GM18520 (cell line): Measurements from ENCODE around the gene TTC22.

Experiments used
- ATAC-seq: cut with Tn5 transposase; IDR thresholded peaks from one replicate; pipeline ENCODE4 v1.9.1; 2021; ENCODE audit not compliant: unreplicated experiment

The TTC22 gene

DNA sequence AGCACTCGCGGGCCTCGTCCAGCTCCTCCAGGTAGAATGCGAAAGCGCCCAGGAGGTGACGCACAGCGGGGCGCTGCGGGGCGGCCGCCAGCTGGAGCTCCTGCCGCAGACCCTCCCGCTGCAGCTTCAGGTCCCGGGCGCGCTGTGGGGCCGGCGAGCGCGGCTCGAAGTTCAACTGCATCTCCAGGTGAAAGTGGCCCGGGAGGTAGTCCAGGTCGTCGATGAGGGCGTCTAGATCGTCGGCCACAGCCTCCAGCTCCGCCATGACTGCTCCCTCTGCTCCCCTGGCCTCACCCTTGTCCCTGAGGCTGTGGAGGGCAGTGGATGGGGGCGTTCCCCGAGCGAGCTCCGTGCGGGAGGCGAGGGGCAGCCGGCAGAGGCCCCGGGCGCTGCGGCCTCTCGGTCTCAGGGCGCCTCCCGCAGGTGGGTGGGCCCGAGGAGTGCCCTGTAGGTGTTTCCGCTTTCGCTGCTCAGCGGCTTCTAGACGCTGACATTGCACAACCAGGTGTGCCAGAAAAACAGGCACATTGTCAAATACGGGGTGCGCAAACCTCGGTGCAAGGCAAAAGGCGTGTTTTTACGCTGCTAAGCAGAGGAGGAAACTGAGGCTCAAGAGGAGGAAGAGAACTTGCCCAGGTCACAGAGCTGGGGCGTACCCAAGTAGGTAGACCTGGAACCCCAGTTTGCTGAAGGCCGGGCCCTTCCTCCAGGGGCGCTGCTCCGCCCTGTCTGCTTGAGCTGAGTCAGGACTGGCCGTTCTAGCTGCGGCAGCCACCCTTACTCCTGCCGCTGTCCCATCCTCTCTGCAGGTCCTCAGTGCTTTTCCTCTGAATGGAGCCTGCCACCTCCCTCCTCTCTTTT is at the start of gene TTC22:
Gene TTC22, minus strand, starts transcription at position 425 of the 861 bp plus-strand sequence. Its CDS starts 160 bp downstream, at position 265.
- peak; percentile 53 for ATAC-seq

DNA sequence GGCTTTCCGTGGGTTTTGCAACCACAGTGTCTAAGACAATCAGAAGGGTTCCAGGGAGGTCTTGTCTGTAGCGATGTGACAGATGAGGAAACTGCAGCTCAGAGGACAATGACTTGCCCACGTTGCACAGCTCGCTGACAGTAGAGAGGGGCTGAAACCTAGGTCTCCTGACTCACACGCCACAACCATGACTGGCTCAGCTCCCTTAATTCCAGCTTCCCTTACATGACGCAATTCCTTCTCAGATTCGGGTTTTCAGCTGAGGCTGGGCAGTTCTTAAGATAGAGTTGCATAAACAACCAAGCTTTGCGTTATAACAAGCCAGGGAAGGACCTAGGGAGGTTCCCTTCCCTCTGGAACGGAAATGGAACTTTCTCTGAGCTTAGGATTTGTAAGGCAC is 49.6 kb upstream of the TTC22 start:
- no peak for ATAC-seq

DNA sequence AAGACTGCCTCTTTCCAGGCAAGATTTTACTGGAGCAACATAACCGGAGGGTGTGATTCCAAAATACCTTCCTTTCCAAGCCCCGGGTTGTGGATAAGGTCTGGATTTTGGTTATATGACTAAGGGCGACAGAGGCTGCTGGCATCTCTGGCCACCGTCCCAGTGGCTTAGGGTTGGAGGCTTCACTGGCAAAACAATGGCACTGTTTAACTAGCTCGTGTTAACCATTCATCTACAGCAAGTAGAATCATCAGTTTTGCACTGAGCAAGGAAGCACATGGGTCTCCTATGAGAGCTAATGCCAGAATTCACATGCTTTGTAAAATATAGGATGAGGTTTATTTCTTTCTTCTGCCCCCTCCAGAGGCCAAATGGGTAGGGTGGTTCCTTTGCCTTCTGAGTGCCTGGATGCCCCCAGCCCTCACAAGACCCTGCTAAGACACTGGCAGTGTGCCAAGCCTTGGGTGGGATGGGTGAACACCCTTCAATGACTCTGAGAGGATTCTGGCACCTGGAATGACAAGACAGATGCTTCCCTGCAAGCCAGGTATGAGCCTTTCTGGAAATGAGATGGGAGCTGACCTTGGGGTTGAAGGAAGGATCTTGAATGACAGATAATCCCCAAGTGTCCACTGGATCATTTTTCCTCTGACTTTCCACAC is 49.1 kb upstream of the TTC22 start:
- no peak for ATAC-seq

DNA sequence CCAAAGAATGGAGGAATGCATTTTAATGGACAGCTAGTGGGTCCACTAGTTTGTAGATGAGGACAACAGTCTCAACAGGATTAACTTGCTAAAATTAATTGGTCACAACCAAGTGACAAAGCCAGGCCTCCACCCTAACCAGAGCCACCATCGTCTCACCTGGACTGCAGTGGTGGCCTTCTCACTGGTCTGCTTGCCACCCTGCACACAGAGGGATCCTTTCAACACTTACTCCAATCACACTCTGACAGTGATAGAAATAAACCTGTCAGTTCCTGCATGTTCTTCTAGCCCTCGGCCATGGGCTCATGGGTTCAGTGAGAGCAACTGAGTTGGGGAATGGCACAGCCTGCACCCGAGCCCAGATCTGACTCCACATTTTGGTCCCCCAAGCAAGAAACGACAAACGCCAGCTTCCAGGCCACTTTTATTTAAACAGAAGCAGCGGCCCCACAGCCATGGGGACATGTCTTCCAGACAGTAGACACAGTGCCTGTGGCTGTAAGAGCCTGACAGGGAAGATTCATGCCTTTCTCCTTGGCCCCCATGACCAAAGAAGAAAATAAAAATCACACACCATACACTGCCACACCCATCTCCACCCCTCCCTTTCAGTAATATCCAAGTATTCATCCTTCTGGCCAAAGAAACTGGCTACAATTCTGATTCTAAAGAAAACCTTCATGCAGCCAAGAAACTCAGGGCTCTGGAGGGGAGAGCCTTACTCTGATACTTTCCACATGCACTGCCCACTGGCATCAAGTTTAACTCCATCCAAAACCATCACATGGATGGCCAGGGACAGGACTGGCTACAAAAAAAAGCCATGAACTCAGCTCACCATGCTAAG is 48.3 kb upstream of the TTC22 start:
- ATAC-seq, result no peak

DNA sequence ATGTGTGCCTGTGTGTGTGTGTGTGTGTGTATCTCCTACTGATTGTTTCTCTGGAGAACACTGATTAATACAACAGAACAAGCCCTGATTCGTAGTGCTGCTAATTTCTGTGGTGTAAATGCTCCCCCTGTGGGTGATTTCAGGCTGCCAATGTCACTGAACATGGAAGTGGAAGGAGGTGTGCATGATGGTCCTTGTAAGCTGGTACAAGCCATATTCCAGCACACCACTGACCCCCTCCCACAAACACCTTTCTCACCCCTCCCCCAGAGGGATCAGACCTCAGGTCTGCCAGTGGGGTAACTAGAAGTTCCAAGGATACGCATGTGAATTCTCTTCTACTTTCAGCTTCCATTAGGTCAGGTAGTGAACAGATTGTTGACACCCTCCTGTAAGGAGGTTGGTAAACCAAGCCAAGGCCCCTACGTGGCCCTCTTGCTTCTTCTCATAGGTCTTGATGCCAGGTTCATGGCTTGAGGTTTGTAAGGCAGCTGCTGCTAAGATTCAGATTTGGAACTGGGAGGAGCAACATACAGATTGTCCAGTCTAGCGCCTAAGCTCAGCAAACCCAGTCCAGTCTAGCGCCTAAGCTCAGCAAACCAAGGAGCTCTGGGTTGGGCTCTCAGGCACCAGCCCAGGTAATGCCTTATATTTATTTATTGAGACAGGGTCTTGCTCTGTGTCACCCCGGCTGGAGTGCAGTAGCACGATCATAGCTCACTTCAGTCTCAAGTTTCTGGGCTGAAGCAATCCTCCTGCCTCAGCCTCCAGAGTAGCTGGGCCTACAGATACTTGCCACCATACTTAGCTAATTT is 47.2 kb upstream of the TTC22 start:
- ATAC-seq, result no peak

DNA sequence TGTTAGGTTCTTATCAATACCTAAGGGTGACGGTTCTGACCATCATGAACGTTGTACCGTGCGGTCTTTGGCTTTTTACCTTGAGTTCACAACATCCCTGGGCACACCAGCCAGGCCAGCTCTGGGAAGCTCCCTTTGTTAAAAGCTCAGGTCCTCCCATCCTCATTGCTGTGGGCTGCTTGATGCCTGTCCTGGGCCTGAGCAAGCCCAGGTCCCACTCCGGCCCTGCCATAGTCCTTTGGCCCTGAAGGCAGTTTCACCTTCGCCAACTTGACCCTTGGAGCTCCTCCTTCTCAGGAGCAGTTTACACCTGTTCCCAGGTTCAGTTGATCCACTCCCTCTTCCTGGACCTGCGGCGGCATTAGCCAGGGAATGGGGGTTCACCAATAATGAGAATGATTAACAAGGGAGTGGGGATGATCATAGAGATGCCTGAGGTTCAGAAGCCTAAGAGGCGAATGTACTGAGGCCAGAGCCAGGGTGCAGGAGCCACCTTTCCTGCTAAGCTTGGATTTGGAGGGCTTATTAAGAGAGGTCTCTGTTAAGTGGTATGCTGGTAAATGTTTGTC is 45.7 kb upstream of the TTC22 start:
- no peak for ATAC-seq

DNA sequence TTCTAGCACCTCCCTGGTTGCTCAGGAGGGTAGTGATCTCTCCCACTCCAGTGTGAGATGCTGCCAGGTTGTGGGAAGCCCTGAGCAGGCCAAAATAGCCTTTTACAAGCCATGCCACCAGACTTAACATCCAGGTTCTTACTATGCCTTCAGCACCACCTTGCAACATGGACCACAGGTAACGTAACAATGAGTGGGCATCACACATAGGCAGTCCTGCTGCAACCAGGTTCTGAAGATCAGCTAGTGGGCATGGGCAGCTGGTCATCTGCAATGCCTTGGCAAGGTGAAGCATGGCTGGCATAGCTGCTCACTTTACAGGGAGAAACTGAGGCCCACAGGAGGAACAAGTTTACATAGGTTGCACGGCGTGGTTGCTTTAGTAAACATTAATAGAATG is 45.2 kb upstream of the TTC22 start:
- no peak for ATAC-seq

DNA sequence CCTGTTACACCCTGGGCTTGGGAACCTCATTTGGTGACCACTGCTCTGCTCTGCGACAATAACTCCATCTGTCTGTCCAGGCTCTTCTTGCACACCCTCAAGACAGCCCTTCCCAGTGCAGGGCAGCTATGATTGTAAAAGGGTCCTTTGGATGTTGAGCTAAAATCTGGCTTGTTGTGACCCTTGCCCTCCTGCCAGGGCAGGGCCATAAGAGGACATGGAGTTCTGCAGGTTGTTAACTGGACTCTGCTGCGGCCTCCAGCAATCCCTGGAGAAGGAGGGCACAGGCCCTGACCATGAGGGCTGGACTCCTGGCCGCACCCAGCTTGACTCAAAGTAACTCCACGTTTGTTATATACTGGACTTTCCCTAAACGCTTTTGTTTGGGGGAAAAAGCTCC is 44.6 kb upstream of the TTC22 start:
- no peak for ATAC-seq

DNA sequence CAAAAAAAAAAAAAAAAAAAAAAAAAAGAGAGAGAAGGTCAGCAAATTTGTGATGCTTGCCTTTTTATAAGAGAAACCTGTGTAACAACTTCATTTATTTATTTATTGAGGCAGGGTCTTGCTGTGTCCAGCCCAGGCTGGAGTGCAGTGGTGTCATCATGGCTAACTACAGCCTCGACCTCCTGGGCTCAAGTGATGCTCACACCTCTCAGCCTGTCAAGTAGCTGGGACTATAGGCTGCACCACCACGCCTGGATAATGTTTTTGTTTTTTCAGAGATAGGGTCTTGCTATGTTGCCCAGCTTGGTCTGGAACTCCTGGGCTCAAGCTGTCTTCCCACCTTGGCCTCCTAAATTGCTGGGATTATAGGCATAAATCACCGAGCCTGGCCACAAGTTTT is 43.4 kb upstream of the TTC22 start:
- ATAC-seq, result no peak

DNA sequence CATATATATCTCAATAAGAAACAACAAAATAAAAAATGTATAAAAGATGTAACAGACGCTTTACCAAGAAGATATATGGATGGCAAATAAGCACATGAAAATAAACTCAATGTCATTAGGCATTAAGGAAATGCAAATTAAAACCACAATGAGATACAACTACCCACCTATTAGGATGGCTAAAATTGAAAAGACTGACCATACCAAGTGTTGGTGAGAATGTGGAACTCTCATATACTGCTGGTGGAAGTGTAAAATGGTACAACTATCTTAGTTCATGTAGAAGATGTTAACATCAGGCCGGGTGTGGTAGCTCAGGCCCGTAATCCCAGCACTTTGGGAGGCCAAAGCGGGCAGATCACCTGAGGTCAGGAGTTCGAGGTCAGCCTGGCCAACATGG is 42.3 kb upstream of the TTC22 start:
- ATAC-seq, result no peak

DNA sequence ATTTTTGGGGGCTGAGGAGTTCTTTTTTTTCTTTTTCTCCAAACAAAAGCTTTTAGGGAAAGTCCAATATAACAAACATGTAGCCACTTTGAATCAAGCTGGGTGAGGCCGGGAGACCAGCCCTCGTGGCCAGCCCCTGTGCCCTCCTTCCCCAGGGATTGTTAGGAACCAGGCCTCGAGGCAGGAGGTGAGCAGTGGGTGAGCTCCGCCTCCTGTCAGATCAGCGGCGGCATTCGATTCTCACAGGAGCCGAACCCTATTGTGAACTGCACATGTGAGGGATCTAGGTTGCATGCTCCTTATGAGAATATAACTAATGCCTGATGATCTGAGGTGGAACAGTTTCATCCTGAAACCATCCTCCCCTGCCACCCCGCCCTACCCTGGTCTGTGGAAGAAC is 41.8 kb upstream of the TTC22 start:
- ATAC-seq, result no peak

DNA sequence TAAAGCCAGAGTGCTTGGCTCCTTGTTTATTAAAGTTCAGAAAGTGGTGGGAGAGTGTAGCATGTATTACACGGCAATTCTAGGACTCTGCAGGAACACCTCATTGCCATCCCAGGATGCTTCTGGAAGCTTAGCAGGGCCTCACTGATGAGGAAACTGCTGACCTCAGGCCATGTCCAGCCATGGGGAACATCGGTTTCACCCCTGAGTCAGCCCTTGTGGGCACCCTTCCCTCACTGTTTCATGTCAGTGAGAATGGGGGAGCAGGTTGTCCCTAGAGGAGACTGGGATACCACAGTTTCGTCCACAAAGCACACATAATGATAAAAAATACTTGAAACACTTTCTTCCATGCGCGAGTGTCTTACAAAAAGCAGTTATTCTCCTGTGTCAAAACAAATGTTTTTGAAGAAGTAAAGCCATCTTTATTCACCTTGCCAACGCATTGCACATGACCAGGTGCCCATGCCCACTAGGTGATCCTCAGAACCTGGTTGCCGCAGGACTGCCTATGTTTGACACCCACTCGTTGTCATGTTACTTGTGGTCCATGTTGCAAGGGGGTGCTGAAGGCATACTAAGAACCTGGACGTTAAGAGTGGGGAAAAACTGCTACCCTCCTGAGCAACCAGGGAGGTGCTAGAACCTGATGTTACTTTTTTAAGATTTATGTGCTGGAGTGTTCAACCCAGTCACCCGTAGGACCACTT is 41.2 kb upstream of the TTC22 start:
- ATAC-seq, result no peak

DNA sequence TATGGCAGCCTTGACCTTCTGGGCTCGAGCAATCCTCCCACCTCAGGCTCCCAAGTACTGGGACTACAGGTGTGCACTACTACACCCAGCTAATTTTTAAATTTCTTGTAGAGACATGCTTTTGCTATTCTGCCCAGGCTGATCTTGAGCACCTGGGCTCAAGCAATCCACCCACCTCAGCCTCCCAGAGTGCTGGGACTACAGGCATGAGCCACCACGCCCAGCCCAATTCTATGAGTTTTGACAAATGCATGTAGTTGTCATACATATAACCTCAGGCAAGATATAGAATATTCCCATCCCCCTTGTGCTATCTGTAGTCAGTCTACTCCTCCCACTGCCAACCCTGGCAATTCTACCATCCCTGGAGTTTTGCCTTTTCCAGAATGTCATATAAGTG is 38.7 kb upstream of the TTC22 start:
- ATAC-seq, result no peak

DNA sequence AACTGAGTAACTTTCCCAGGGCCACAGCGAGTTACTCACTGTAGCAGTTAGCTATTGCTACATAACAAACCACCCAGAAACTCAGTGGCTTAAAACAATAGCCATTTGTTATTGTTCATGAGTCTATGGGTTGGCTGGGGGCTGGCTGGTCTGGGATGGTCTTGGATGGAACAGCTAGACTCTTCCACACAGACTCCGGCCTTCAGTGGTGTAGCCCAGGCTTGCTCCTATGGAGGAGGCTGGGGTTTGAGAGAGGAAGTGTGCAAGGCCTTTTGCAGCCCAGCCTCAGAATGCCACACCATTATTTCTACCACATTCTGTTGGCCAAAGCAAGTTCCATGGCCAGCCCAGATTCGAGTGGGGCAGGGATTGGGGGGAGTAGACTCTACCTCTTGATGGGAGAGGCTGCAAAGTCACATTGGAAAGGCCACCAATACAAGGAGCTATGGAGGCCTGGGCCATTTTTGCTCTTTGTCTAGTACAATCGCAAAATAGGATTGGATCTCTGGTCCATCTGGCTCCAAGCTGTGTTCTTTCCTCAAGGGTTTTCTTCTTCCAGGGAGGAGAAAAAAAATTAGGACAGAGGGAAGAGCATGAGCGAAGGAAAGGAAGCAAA is 37.5 kb upstream of the TTC22 start:
- no peak for ATAC-seq

DNA sequence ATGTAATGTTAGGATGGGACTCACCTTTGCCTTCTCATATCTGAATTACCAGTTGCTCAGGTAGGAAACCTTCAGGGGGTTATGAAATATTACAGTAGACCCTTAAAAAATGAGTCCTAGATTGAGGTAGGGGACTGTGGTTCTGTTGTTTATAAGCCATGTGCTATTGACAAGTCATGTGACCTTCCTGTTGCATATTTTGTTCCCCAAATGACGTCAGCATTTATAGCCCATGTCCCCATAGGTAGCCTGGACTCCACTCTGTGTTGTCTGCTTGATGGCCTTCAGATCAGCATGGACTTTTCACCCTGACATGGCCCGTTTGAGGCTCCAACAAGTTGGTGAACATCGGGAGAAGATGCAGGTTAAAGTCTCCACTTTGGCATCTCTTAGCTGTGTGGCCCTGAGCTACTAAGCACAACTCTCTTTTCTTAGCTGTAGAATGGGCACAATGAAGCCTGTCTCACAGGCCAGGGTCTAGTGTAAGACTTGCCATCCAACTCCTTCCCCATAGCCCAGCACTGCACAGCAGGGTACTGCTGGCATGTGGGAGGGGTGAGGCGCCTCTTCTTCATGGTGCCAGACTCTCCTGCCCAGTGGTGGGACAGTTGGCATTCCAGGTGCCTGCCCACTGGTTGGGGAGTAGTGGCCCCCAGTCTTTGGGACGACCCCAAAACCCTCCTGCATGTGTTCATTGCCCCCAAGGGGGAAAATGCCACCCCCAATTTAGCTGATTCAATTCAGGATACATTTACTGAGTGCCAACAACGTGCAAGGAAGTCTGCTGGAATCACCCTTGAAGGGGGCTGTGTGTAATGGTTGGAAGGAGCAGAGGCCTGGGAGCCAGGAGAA is 36.1 kb upstream of the TTC22 start:
- no peak for ATAC-seq

DNA sequence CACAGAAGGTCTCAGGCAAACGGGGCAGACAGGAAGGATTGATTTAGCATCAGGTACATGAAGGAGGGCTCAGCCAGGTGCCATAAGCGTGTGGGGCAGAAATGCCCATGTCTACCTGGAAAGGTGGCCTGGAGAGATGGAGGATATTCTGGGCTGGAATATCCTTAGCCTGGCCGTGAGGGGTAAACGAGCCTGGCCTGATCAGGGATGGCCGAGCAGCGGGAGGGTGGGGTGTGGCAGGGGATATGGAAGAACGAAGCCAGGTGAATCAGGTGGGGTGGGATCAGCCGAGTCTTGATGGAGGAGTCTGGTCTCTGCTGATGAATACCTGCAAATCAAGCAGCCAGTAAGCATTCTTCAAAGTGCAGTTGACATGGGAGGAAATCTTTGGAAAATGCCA is 35.5 kb upstream of the TTC22 start:
- no peak for ATAC-seq

DNA sequence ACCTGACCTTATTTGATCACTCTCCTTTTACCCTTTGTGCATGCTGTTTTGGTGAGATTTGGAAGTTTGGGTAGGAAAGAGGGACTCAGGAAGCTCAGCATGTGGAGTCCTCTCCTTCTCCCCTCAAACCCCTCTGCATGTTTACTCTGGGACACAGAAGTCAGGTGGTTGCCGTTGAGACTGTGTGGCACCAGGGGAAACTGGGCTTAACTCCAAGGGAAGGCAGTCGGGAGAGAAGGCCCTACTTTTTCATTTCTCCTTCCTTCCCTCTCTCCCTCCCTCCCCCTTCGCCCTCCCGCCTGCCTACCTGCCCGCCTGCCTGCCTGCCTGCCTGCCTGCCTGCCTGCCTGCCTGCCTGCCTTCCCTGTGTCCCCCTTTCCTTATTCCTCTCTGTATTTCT is 34.8 kb upstream of the TTC22 start:
- no peak for ATAC-seq

DNA sequence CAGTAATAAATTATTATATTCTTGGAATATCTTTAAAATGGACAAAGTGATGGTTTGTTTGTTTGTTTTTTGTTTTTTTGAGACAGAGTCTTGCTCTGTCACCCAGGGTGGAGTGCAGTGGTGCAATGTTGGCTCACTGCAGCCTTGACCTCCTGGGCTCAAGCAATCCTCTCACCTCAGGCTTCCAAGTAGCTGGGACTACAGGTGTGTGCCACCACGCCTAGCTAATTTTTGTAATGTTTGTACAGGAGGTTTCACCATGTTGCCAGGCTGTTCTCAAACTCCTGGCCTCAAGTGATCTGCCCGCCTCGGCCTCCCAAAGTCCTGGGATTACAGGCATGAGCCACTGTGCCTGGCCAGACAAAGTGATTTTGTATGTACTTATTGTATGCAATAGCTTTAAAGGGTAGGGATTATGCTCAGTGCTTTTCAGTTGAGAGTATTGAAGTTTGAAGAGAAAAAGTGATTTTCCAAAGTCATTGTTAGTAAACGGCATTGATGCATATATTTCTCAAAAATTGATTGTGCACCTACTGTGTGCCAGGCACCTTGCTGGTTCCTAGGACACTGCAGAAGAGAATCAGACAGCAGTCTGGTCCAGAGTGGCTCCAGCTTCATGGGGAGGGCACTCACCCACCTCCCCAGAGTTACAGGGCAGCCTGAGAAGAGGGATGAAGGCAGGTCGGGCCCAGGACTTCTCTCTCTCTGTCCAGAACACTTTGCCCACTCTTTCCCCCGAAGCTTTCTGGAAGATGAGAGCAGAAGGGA is 34.2 kb upstream of the TTC22 start:
- no peak for ATAC-seq
